KMS-11 (cell line): ENCODE results near the gene ARL15.

Experiments
- H2AFZ ChIP-seq: fragments of 200-600 bp; sonication (generic); 2 replicates; pipeline ENCODE4 v1.6.1; 2016; ENCODE audit warnings: antibody characterized with exemption, mixed run types, low read depth
- H3K27ac ChIP-seq: fragments of 200-600 bp; sonication (generic); 2 replicates; pipeline ENCODE4 v1.6.1; 2016; ENCODE audit warnings: mild to moderate bottlenecking, mixed run types
- H3K27me3 ChIP-seq: fragments of 200-600 bp; sonication (generic); 2 replicates; pipeline ENCODE4 v1.6.1; 2017; ENCODE audit warnings: mild to moderate bottlenecking, low read depth, mixed run types, moderate library complexity; ENCODE audit not compliant: insufficient read depth
- H3K36me3 ChIP-seq: fragments of 200-600 bp; sonication (generic); 2 replicates; pipeline ENCODE4 v1.6.1; 2017; ENCODE audit warnings: mild to moderate bottlenecking, mixed run types; ENCODE audit not compliant: insufficient read depth
- H3K4me1 ChIP-seq: fragments of 200-600 bp; sonication (generic); 2 replicates; pipeline ENCODE4 v1.6.1; 2016; ENCODE audit warnings: mild to moderate bottlenecking, low read depth, mixed run types; ENCODE audit not compliant: poor library complexity, severe bottlenecking
- H3K4me2 ChIP-seq: fragments of 200-600 bp; sonication (generic); 2 replicates; pipeline ENCODE4 v1.7.0; 2016; ENCODE audit warnings: mild to moderate bottlenecking, mixed run types
- H3K4me3 ChIP-seq: fragments of 200-600 bp; sonication (generic); IDR thresholded peaks from 2 replicates; pipeline ENCODE4 v1.6.1; 2017; ENCODE audit warnings: low read depth, low read length, mixed read lengths; ENCODE audit not compliant: insufficient read depth
- H3K79me2 ChIP-seq: fragments of 200-600 bp; sonication (generic); 2 replicates; pipeline ENCODE4 v1.6.1; 2016; ENCODE audit warnings: low read depth, mixed run types; ENCODE audit not compliant: insufficient read depth
- H3K9ac ChIP-seq: fragments of 200-600 bp; sonication (generic); 2 replicates; pipeline ENCODE4 v1.6.1; 2016; ENCODE audit warnings: mild to moderate bottlenecking, mixed run types
- H4K20me1 ChIP-seq: fragments of 200-600 bp; sonication (generic); 2 replicates; pipeline ENCODE4 v1.6.1; 2016; ENCODE audit warnings: mild to moderate bottlenecking, mixed run types; ENCODE audit not compliant: insufficient read depth
- CTCF ChIP-seq: fragments of 200-600 bp; sonication (generic); conservative IDR thresholded peaks from 2 replicates; pipeline ENCODE4 v1.6.1; 2017; ENCODE audit warnings: low read depth, mild to moderate bottlenecking, antibody characterized with exemption, low read length, moderate library complexity, mixed read lengths

Gene ARL15

GRCh38 chr5:54273715-54274114, 36.7 kb downstream of the ARL15 start:
- Histone ChIP-seq H3K36me3 (no peaks in the 10 kb centered on the region), H3K9ac (no peak overlapping the region), H3K27ac (no peak overlapping the region), H3K4me1 (peaks cover 8% of the 10 kb centered on the region), H2AFZ (no peak overlapping the region), H3K27me3 (no peaks in the 10 kb centered on the region), H4K20me1 (no peaks in the 10 kb centered on the region), H3K4me2 (no peak overlapping the region), H3K79me2 (no peaks in the 10 kb centered on the region), H3K4me3 (no peak overlapping the region)
- no peak for TF ChIP-seq CTCF

GRCh38 chr5:54272746-54273145, 37.6 kb downstream of the ARL15 start:
- H3K27ac ChIP-seq: no peak overlapping the region
- no peak overlapping the region for H3K9ac ChIP-seq
- H3K4me1 ChIP-seq: peaks cover 8% of the 10 kb centered on the region
- no peaks in the 10 kb centered on the region for H3K36me3 ChIP-seq
- no peaks in the 10 kb centered on the region for H3K27me3 ChIP-seq
- H3K79me2 ChIP-seq: no peaks in the 10 kb centered on the region
- no peak overlapping the region for H3K4me2 ChIP-seq
- no peaks in the 10 kb centered on the region for H4K20me1 ChIP-seq
- no peak overlapping the region for H2AFZ ChIP-seq
- TF ChIP-seq CTCF: no peak
- H3K4me3 ChIP-seq: no peak overlapping the region

- no peaks in the 10 kb centered on the region for H3K27me3 ChIP-seq
- no peak overlapping the region for H3K9ac ChIP-seq
- H3K4me2 ChIP-seq: no peak overlapping the region
Observed at GRCh38 chr5:54270326-54270725, 40.0 kb downstream of the ARL15 start.

GRCh38 chr5:54264574-54264973, 45.8 kb downstream of the ARL15 start:
- Histone ChIP-seq H3K36me3 (no peaks in the 10 kb centered on the region), H2AFZ (no peak overlapping the region), H3K79me2 (no peaks in the 10 kb centered on the region), H3K27me3 (no peaks in the 10 kb centered on the region), H3K27ac (no peak overlapping the region), H3K9ac (no peak overlapping the region), H3K4me3 (no peak overlapping the region), H4K20me1 (no peaks in the 10 kb centered on the region), H3K4me2 (no peak overlapping the region), H3K4me1 (no peaks in the 10 kb centered on the region)
- TF ChIP-seq CTCF: no peak

More at GRCh38 chr5:54270326-54270725, 40.0 kb downstream of the ARL15 start:
- H4K20me1 ChIP-seq: no peaks in the 10 kb centered on the region
- no peak overlapping the region for H3K4me3 ChIP-seq
- no peaks in the 10 kb centered on the region for H3K79me2 ChIP-seq
- no peak for TF ChIP-seq CTCF
- peaks cover 8% of the 10 kb centered on the region for H3K4me1 ChIP-seq
- no peaks in the 10 kb centered on the region for H3K36me3 ChIP-seq
- H3K27ac ChIP-seq: no peak overlapping the region
- H2AFZ ChIP-seq: no peak overlapping the region
